ENCODE measurements around the gene KATNB1. TPM values are rescaled to one million over a fixed set of nuclear protein-coding genes. Genes with fewer than 3 reads are reported as not detected.
A peak's percentile ranks its signal among the peaks of the same experiment; 100 is the strongest.

KATNB1 gene
- total and polyA plus RNA-seq, 4 donors = 14.9 to 39.3 (median 20.1) TPM

DNA sequence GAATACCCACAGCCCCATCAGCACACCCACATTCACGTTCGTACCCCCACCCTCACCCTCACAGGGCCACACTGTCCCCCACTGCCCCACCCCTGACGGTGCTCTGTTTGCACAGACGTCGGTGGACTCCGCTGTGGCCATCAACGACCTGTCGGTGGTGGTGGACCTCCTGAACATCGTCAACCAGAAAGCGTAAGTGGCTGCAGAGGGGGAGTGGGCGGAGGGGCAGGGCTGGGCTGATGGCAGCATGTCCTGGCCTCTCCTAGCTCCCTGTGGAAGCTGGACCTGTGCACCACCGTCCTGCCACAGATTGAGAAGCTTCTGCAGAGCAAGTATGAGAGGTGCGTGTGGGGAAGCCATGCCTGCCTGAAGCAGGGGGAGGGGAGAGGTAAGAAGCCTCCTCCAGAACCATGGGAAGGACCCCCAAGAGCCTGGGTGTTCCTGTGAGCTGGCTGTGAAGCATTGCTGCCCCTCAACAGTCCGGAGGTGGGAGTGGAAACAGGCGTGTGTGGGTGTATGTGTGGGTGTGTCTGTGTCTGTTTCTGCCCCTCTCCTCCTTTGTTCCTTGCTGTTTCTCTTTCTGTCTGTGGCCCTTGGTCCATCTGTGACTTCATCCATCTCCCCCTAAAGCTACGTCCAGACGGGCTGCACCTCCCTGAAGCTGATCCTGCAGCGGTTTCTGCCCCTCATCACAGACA lies 20.3 kb downstream of the KATNB1 start:
- Histone ChIP-seq H3K36me3 (ENCODE audit: control insufficient read depth in 4 of 4, insufficient read depth in 4 of 4, low read length in 4 of 4) (peaks cover 0 to 60% (median 14%) of the 10 kb centered on the region in 4 donors), H3K27ac (ENCODE audit: low read depth in 1 of 2, low read length in 1 of 2) (no peak overlapping the region)
- DNase-seq = peak in 1 of 3 donors; percentile 2

DNA sequence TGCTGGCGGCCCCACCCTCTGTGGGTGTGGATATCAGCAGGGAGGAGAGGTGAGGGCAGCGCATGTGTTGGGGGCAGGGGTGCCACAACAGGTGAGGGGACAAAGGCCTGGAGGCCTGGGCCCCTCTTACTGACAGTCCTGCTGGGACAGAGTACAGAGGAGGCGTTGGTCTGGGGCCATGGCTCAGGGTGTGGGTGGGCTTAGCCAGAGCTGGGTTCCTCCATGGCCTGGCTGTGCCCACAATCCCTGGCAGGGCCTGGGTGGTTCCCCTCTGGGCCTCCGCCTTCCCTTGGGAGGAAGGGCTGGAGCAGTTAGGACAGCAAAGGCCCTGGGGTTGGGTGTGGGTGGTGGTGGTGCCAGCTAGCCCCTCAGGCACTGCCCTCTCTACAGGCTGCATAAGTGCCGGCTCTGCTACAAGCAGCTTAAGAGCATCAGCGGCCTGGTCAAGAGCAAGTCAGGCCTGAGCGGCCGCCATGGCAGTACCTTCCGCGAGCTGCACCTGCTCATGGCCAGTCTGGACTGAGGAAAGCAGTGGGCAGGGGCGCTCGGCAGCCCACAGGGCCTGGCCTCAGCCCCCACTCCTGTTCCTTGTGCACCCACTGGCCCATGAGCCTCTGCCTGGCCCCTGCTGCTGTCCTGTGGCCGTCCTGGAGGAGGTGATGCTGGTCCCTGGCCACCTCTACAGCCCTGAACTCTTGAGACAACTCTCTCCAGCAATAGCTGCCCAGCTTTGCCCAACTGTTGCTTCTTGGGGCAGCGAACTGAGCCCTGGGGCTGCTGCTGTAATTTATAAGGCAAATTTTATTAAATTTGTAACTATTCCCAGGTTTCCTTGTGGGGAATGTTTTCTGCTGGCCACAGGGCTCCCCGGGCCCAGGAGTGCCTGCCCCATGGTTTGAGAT lies 21.1 kb downstream of the KATNB1 start:
- ATAC-seq (ENCODE audit: insufficient read depth, low FRiP score) (no peak), DNase-seq (peak in 1 of 3 donors; percentile 8)
- H3K27ac ChIP-seq (ENCODE audit: low read depth in 1 of 2, low read length in 1 of 2) = no peak overlapping the region
- TF ChIP-seq, protein P1, sequence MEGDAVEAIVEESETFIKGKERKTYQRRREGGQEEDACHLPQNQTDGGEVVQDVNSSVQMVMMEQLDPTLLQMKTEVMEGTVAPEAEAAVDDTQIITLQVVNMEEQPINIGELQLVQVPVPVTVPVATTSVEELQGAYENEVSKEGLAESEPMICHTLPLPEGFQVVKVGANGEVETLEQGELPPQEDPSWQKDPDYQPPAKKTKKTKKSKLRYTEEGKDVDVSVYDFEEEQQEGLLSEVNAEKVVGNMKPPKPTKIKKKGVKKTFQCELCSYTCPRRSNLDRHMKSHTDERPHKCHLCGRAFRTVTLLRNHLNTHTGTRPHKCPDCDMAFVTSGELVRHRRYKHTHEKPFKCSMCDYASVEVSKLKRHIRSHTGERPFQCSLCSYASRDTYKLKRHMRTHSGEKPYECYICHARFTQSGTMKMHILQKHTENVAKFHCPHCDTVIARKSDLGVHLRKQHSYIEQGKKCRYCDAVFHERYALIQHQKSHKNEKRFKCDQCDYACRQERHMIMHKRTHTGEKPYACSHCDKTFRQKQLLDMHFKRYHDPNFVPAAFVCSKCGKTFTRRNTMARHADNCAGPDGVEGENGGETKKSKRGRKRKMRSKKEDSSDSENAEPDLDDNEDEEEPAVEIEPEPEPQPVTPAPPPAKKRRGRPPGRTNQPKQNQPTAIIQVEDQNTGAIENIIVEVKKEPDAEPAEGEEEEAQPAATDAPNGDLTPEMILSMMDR (IDR thresholded peaks at IDR 0.05; ENCODE audit: control extremely low read depth, extremely low read depth) = no peak
- H3K27me3 ChIP-seq (ENCODE audit: control insufficient read depth in 3 of 3, insufficient read depth in 3 of 3, low read length in 2 of 3) = no peaks in the 10 kb centered on the region
- H3K9ac ChIP-seq (ENCODE audit: insufficient read depth in 1 of 2, low read length in 2 of 2) = no peak overlapping the region
- H3K4me3 ChIP-seq = no peak overlapping the region
- peaks cover 0 to 66% (median 15%) of the 10 kb centered on the region in 4 donors for H3K36me3 ChIP-seq (ENCODE audit: control insufficient read depth in 4 of 4, insufficient read depth in 4 of 4, low read length in 4 of 4)
- 81 to 85% methylated on average over 15 of the region's 15 CpGs for WGBS, 2 donors
- no peaks in the 10 kb centered on the region for H3K9me3 ChIP-seq (ENCODE audit: control insufficient read depth in 4 of 4, insufficient read depth in 3 of 4, low read length in 3 of 4)
- peaks cover 0 to 4% (median 0%) of the 10 kb centered on the region in 5 donors for H3K4me1 ChIP-seq (ENCODE audit: control insufficient read depth in 5 of 5, insufficient read depth in 5 of 5, low read length in 5 of 5)

More for the DNA sequence above, 20.3 kb downstream of the KATNB1 start:
- 84 to 91% methylated on average over 18 of the region's 18 CpGs for WGBS, 2 donors
- Histone ChIP-seq H3K9ac (ENCODE audit: insufficient read depth in 1 of 2, low read length in 2 of 2) (no peak overlapping the region), H3K4me3 (no peak overlapping the region), H3K4me1 (ENCODE audit: control insufficient read depth in 5 of 5, insufficient read depth in 5 of 5, low read length in 5 of 5) (peaks cover 0 to 4% (median 0%) of the 10 kb centered on the region in 5 donors), H3K9me3 (ENCODE audit: control insufficient read depth in 4 of 4, insufficient read depth in 3 of 4, low read length in 3 of 4) (no peaks in the 10 kb centered on the region), H3K27me3 (ENCODE audit: control insufficient read depth in 3 of 3, insufficient read depth in 3 of 3, low read length in 2 of 3) (no peaks in the 10 kb centered on the region)
- TF ChIP-seq, protein P1 (IDR thresholded peaks at IDR 0.05; ENCODE audit: control extremely low read depth, extremely low read depth) = no peak
- no peak for ATAC-seq (ENCODE audit: insufficient read depth, low FRiP score)

DNA sequence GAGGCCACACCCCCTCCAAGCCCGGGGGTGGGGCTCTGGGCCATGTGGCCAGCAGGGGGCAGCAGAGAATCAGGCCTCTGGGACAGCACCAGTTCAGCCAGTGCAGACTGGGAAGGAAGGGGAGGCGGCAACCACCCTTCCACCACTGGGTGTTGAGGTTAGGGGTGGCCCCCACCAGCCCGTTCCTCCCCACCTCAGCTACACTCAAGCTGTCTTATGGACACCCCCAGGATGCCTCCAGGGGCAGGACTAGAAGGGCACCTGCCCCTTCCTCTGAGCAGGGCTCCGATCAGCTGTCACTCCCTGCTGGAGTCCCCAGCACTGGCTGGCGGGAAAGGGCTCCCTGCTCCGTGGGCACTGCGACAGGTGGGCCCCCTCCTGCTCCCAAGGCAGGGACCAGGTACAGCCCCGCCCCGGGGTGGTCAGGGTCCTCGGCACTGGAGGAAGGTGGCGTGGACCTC lies 21.8 kb downstream of the KATNB1 start:
- Histone ChIP-seq H3K27me3 (ENCODE audit: control insufficient read depth in 3 of 3, insufficient read depth in 3 of 3, low read length in 2 of 3) (no peaks in the 10 kb centered on the region), H3K27ac (ENCODE audit: low read depth in 1 of 2, low read length in 1 of 2) (no peak overlapping the region), H3K9ac (ENCODE audit: insufficient read depth in 1 of 2, low read length in 2 of 2) (no peak overlapping the region), H3K36me3 (ENCODE audit: control insufficient read depth in 4 of 4, insufficient read depth in 4 of 4, low read length in 4 of 4) (peaks cover 0 to 67% (median 16%) of the 10 kb centered on the region in 4 donors), H3K4me3 (no peak overlapping the region), H3K4me1 (ENCODE audit: control insufficient read depth in 5 of 5, insufficient read depth in 5 of 5, low read length in 5 of 5) (peaks cover 0 to 4% (median 0%) of the 10 kb centered on the region in 5 donors), H3K9me3 (ENCODE audit: control insufficient read depth in 4 of 4, insufficient read depth in 3 of 4, low read length in 3 of 4) (no peaks in the 10 kb centered on the region)
- WGBS, 2 donors = 57 to 60% methylated on average over 11 of the region's 11 CpGs
- TF ChIP-seq, protein P1 (IDR thresholded peaks at IDR 0.05; ENCODE audit: control extremely low read depth, extremely low read depth) = peak; percentile 91
- ATAC-seq (ENCODE audit: insufficient read depth, low FRiP score) = peak; percentile 88
- peak; percentile 60 to 74 (median 62) for DNase-seq

Data from lung (tissue), 12 donors.